ENCODE data around the gene ESPN.
A peak's percentile ranks its signal among the peaks of the same experiment; 100 is the strongest.
"Not testable (repeated sequence)": the region's sequence is repeated elsewhere in the genome, so short reads cannot be mapped to it uniquely, and the experiment has no call there.

Gene ESPN

GRCh38 chr1:6483017-6483760, 58.6 kb downstream of the ESPN start:
- no peak for DNase-seq (ENCODE audit: low read depth)

- DNase-seq (ENCODE audit: low read depth), result no peak
Observed at GRCh38 chr1:6483761-6484117, 59.2 kb downstream of the ESPN start.

GRCh38 chr1:6484826-6485167, 60.2 kb downstream of the ESPN start:
- DNase-seq (ENCODE audit: low read depth), result no peak

GRCh38 chr1:6485168-6486101, 60.9 kb downstream of the ESPN start:
- DNase-seq (ENCODE audit: low read depth), result no peak

- peak; percentile 80 for DNase-seq (ENCODE audit: low read depth)
Observed at GRCh38 chr1:6486433-6487011, 61.9 kb downstream of the ESPN start.

GRCh38 chr1:6487804-6488484, 63.4 kb downstream of the ESPN start:
- no peak for DNase-seq (ENCODE audit: low read depth)

- no peak for DNase-seq (ENCODE audit: low read depth)
Observed at GRCh38 chr1:6488602-6489382, 64.2 kb downstream of the ESPN start.

GRCh38 chr1:6489383-6489765, 64.8 kb downstream of the ESPN start:
- no peak for DNase-seq (ENCODE audit: low read depth)

GRCh38 chr1:6489799-6490180, 65.2 kb downstream of the ESPN start:
- DNase-seq (ENCODE audit: low read depth), result peak; percentile 61

GRCh38 chr1:6490181-6491080, 65.9 kb downstream of the ESPN start:
- DNase-seq (ENCODE audit: low read depth), result peak; percentile 31

- DNase-seq (ENCODE audit: low read depth), result no peak
Observed at GRCh38 chr1:6491081-6491449, 66.5 kb downstream of the ESPN start.

GRCh38 chr1:6491480-6491962, 66.9 kb downstream of the ESPN start, which contains the start of gene PLEKHG5:
TSS of gene PLEKHG5 (minus strand) at chr1:6491667. CDS start at chr1:6477571, 14,096 bp downstream.
- no peak for DNase-seq (ENCODE audit: low read depth)

- no peak for DNase-seq (ENCODE audit: low read depth)
Observed at GRCh38 chr1:6491966-6492365, 67.4 kb downstream of the ESPN start.

- DNase-seq (ENCODE audit: low read depth), result not testable (repeated sequence)
Observed at GRCh38 chr1:6493834-6494223, 69.3 kb downstream of the ESPN start.

- no peak for DNase-seq (ENCODE audit: low read depth)
Observed at GRCh38 chr1:6494627-6495026, 70.1 kb downstream of the ESPN start.

- DNase-seq (ENCODE audit: low read depth), result no peak
Observed at GRCh38 chr1:6495041-6495441, 70.5 kb downstream of the ESPN start.

GRCh38 chr1:6495540-6496364, 71.2 kb downstream of the ESPN start:
- no peak for DNase-seq (ENCODE audit: low read depth)

- DNase-seq (ENCODE audit: low read depth), result no peak
Observed at GRCh38 chr1:6496365-6496721, 71.8 kb downstream of the ESPN start.

- DNase-seq (ENCODE audit: low read depth), result no peak
Observed at GRCh38 chr1:6496890-6497214, 72.3 kb downstream of the ESPN start.
